GM12891 (cell line): ENCODE results near the gene FRYL.

Experiments
- PAX5 ChIP-seq: IDR thresholded peaks from 2 replicates; pipeline ENCODE4 v1.6.1; 2011; ENCODE audit warnings: low read length, moderate library complexity, mild to moderate bottlenecking; ENCODE audit not compliant: insufficient read depth, severe bottlenecking
- POLR2A ChIP-seq: IDR thresholded peaks from 2 replicates; pipeline ENCODE4 v1.6.1; 2011; ENCODE audit warnings: low read depth, low read length, control low read depth
- POLR2AphosphoS5 ChIP-seq: IDR thresholded peaks from 2 replicates; pipeline ENCODE4 v1.6.1; 2011; ENCODE audit warnings: low read depth, low read length, control low read depth
- SPI1 ChIP-seq: IDR thresholded peaks from 2 replicates; pipeline ENCODE4 v1.6.1; 2011; ENCODE audit warnings: low read depth, low read length, control low read depth
- TAF1 ChIP-seq: IDR thresholded peaks from 2 replicates; pipeline ENCODE4 v1.6.1; 2011; ENCODE audit warnings: low read depth, low read length, control low read depth

DNA sequence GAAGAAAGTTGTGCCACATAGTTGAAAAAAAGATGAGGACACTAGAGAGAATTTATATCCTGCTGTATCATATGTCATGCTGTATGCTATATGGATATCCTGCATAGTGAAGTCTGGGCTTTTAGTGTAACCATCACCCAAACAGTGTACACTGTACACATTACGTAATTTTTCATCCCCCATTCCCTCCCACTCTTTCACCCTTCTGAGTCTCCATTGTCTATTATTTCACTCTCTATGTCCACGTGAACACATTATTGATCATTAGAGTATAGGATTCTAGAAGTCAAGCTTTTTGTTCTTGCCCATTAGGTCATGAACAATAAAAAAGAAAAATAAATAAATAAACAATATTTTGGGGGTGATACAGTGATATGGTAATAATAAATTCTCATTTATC lies 18.0 kb upstream of the FRYL start:
- TF ChIP-seq POLR2A (no peak), POLR2AphosphoS5 (no peak), TAF1 (no peak), PAX5 (no peak), SPI1 (no peak)
